ENCODE results near the gene CHKB. TPM values are rescaled to one million over a fixed set of nuclear protein-coding genes. Genes with fewer than 3 reads are reported as not detected.

CHKB gene
- total and polyA plus RNA-seq, 12 donors, result 27.1 to 251 (median 39.9) TPM

Other genes with a start within 250 kb of the CHKB start
- gene PPP6R2, start 239.5 kb downstream of the CHKB start, total RNA-seq, result 10 to 100 TPM; 34.7 to 51.5 (median 36.8) TPM
- 10 to 100 TPM; 38.6 to 38.8 TPM for gene PPP6R2, start 239.5 kb downstream of the CHKB start, polyA plus RNA-seq
- gene SBF1, start 107.8 kb downstream of the CHKB start, total RNA-seq, result 10 to 100 TPM; 41.0 to 73.0 (median 49.7) TPM
- 10 to 100 TPM; 43.2 to 48.6 TPM for gene SBF1, start 107.8 kb downstream of the CHKB start, polyA plus RNA-seq
- under 1 TPM in 3 of 10 donors, not detected in 7; 0.09 to 0.53 (median 0.15) TPM for gene ADM2, start 101.3 kb downstream of the CHKB start, total RNA-seq
- gene ADM2, start 101.3 kb downstream of the CHKB start, polyA plus RNA-seq, result under 1 TPM; 0.07 to 0.29 TPM
- not detected for gene MIOX, start 96.0 kb downstream of the CHKB start, total RNA-seq
- not detected for gene MIOX, start 96.0 kb downstream of the CHKB start, polyA plus RNA-seq
- 10 to 100 TPM; 18.8 to 37.5 (median 22.9) TPM for gene LMF2, start 75.1 kb downstream of the CHKB start, total RNA-seq
- gene LMF2, start 75.1 kb downstream of the CHKB start, polyA plus RNA-seq, result 10 to 100 TPM; 40.4 to 42.5 TPM
- gene NCAPH2, start 74.6 kb downstream of the CHKB start, total RNA-seq, result 10 to 100 TPM; 21.7 to 31.9 (median 26.2) TPM
- gene NCAPH2, start 74.6 kb downstream of the CHKB start, polyA plus RNA-seq, result 10 to 100 TPM; 38.0 to 54.8 TPM
- 1 to 10 TPM in 2 of 10 donors, under 1 TPM in 2, not detected in 6; 0.57 to 2.8 (median 0.92) TPM for gene SCO2, start 57.3 kb downstream of the CHKB start, total RNA-seq
- gene SCO2, start 57.3 kb downstream of the CHKB start, polyA plus RNA-seq, result 1 to 10 TPM in 1 of 2 donors, not detected in 1; 2.0 TPM
- 100 to 1,000 TPM in 1 of 10 donors, 10 to 100 TPM in 7, 1 to 10 TPM in 2; 8.4 to 113 (median 12.6) TPM for gene TYMP, start 52.8 kb downstream of the CHKB start, total RNA-seq
- gene TYMP, start 52.8 kb downstream of the CHKB start, polyA plus RNA-seq, result 10 to 100 TPM; 23.3 to 65.3 TPM
- gene KLHDC7B, start 37.0 kb downstream of the CHKB start, total RNA-seq, result 1 to 10 TPM in 1 of 10 donors, under 1 TPM in 3, not detected in 6; 0.11 to 1.3 (median 0.18) TPM
- gene KLHDC7B, start 37.0 kb downstream of the CHKB start, polyA plus RNA-seq, result under 1 TPM in 1 of 2 donors, not detected in 1; 0.10 TPM
- under 1 TPM in 2 of 10 donors, not detected in 8; 0.74 to 0.90 TPM for gene SYCE3, start 19.9 kb downstream of the CHKB start, total RNA-seq
- not detected for gene SYCE3, start 19.9 kb downstream of the CHKB start, polyA plus RNA-seq
- 100 to 1,000 TPM; 135 to 487 (median 415) TPM for gene CPT1B, start 4.4 kb downstream of the CHKB start, total RNA-seq
- gene CPT1B, start 4.4 kb downstream of the CHKB start, polyA plus RNA-seq, result 100 to 1,000 TPM in 1 of 2 donors, 10 to 100 TPM in 1; 61.2 to 351 TPM
- gene MAPK8IP2, start 17.9 kb upstream of the CHKB start, total RNA-seq, result under 1 TPM; 0.08 to 0.52 (median 0.27) TPM
- under 1 TPM; 0.22 to 0.49 TPM for gene MAPK8IP2, start 17.9 kb upstream of the CHKB start, polyA plus RNA-seq
- gene ARSA, start 45.3 kb upstream of the CHKB start, total RNA-seq, result 10 to 100 TPM; 19.6 to 33.3 (median 26.0) TPM
- gene ARSA, start 45.3 kb upstream of the CHKB start, polyA plus RNA-seq, result 10 to 100 TPM; 17.5 to 62.3 TPM
- gene SHANK3, start 90.0 kb upstream of the CHKB start, total RNA-seq, result 10 to 100 TPM; 19.9 to 36.9 (median 24.7) TPM
- gene SHANK3, start 90.0 kb upstream of the CHKB start, polyA plus RNA-seq, result 10 to 100 TPM; 14.3 to 59.8 TPM
- gene ACR, start 155.4 kb upstream of the CHKB start, total RNA-seq, result 1 to 10 TPM in 1 of 10 donors, under 1 TPM in 8, not detected in 1; 0.28 to 1.1 (median 0.50) TPM
- gene ACR, start 155.4 kb upstream of the CHKB start, polyA plus RNA-seq, result under 1 TPM; 0.13 to 0.66 TPM
- gene RABL2B, start 200.8 kb upstream of the CHKB start, total RNA-seq, result 1 to 10 TPM; 4.7 to 9.2 (median 7.4) TPM
- gene RABL2B, start 200.8 kb upstream of the CHKB start, polyA plus RNA-seq, result 10 to 100 TPM in 1 of 2 donors, 1 to 10 TPM in 1; 6.5 to 11.6 TPM